GM18498 (cell line): Measurements from ENCODE around the gene SH3GLB2.
"Not testable (repeated sequence)": the region's sequence is repeated elsewhere in the genome, so short reads cannot be mapped to it uniquely, and the experiment has no call there.

Experiments used
- ATAC-seq: cut with Tn5 transposase; IDR thresholded peaks from one replicate; pipeline ENCODE4 v1.9.1; 2021; ENCODE audit warnings: mild to moderate bottlenecking, moderate library complexity; ENCODE audit not compliant: unreplicated experiment

The SH3GLB2 gene

GRCh38 chr9:129002992-129003391 lies 25.1 kb downstream of the SH3GLB2 start:
- ATAC-seq = no peak

- ATAC-seq = no peak
Measured at GRCh38 chr9:129001504-129002325, 26.4 kb downstream of the SH3GLB2 start.

- ATAC-seq = no peak
Measured at GRCh38 chr9:128999581-129000206, 28.4 kb downstream of the SH3GLB2 start.

GRCh38 chr9:128998462-128998861 lies 29.7 kb downstream of the SH3GLB2 start:
- no peak for ATAC-seq

- no peak for ATAC-seq
Measured at GRCh38 chr9:128995791-128996190, 32.3 kb downstream of the SH3GLB2 start.

GRCh38 chr9:128992995-128993394 lies 35.1 kb downstream of the SH3GLB2 start:
- no peak for ATAC-seq

- no peak for ATAC-seq
Measured at GRCh38 chr9:128987805-128988204, 40.3 kb downstream of the SH3GLB2 start.

- no peak for ATAC-seq
Measured at GRCh38 chr9:128986671-128987070, 41.5 kb downstream of the SH3GLB2 start.

- ATAC-seq = no peak
Measured at GRCh38 chr9:128983536-128983935, 44.6 kb downstream of the SH3GLB2 start.

- no peak for ATAC-seq
Measured at GRCh38 chr9:128979111-128979510, 49.0 kb downstream of the SH3GLB2 start.

- no peak for ATAC-seq
Measured at GRCh38 chr9:128972956-128973355, 55.2 kb downstream of the SH3GLB2 start.

GRCh38 chr9:128969491-128969890 lies 58.6 kb downstream of the SH3GLB2 start:
- no peak for ATAC-seq

GRCh38 chr9:128961403-128961802 lies 66.7 kb downstream of the SH3GLB2 start:
- not testable (repeated sequence) for ATAC-seq
